HG03565 (cell line): ENCODE measurements around the gene LYPD6B.

Experiments
- ATAC-seq: cut with Tn5 transposase; IDR thresholded peaks from one replicate; pipeline ENCODE4 v1.9.1; 2021; ENCODE audit warnings: mild to moderate bottlenecking, moderate library complexity; ENCODE audit not compliant: unreplicated experiment

Gene LYPD6B

DNA sequence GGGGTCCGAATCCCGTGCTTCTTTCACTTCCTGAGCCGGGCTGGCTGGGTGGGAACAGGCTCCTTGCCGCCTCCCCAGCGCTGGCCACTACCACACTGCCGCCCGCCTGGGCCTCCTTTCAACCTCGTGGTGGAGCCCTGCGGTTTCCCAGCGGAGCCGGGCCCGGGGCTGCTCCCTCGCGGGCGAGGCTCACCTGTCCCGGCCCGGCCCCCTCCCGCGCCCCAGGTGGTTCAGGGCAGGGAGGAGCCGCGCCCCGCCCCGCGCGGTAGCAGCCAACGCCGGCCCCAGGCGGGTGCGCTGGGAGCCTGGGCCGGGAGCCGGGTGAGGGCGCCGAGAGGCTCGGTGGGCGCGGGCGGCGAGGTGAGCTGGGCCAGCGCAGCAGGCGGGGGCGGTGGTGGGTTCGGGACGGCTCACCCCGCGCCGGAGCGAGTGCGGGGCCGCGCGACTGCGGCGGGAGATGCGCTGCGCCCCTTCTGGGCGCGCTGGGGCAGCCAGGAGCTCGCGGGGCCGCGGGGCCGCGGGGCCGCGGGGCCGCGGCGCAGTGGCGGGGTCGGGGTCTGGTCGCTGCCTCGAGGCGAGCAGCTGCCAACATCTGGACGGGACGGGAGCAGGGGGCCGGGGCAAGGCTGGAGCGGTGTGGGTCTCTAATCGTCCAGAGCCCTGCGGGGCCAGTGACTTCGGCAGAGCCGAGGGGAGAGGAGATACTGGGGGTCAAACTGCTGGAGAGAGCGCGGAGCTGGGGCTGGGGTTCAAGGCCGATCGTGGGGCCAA lies at the start of gene LYPD6B:
Gene LYPD6B, plus strand, starts transcription at position 258 of the 771 bp plus-strand sequence. CDS start 92,250 bp downstream, outside the sequence.
- peak; percentile 55 for ATAC-seq

DNA sequence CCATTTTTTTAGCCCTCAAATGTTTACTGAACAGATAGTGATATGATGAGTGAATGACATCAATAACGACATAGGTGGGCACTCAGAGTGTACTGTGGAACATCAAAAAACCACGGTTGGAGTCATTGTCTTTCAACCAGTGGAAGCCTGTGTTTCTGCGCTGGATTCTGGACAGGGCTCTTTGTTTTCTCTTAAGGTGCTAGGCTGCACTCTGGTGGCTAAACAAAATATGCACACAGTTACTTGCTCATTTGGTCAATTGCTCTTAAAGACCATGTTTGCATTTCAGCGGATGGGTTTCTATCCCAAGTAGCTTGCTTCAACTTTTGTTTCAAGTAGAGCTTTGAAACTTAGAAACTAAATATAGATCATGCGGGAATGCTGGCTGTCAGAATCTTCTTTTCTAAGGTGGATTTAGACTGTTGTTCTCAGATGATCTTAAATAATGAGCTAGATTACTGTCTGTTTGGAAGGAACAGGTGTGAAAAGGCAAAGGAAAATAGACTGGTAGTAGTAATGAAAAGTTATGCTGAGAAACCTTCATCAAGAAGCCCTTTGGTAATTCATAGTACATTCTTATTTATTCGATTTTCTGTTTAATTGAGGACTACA lies 48.5 kb upstream of the LYPD6B start:
- peak; percentile 86 for ATAC-seq

DNA sequence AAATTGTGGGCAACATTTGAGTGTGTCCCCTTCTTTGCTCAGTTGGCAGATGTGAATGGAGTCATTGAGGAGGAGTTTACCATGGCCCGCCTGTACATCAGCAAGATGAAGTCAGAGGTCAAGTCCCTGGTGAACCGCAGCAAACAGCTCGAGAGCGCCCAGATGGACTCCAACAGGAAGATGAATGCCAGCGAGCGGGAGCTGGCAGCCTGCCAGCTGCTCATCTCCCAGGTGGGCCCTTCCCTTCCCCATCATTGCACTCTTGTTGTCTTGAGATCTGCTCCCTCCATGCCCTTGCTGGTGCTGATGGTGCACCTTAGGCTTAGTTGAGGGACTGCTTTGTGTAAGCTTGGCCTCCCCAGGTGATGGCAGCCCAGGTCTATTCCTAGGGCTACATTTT lies 47.5 kb upstream of the LYPD6B start:
- ATAC-seq, result no peak

- no peak for ATAC-seq
These were observed 46.1 kb upstream of the LYPD6B start for GRCh38 chr2:148992448-148992847.

- no peak for ATAC-seq
These were observed 45.1 kb upstream of the LYPD6B start for GRCh38 chr2:148993351-148993750.

DNA sequence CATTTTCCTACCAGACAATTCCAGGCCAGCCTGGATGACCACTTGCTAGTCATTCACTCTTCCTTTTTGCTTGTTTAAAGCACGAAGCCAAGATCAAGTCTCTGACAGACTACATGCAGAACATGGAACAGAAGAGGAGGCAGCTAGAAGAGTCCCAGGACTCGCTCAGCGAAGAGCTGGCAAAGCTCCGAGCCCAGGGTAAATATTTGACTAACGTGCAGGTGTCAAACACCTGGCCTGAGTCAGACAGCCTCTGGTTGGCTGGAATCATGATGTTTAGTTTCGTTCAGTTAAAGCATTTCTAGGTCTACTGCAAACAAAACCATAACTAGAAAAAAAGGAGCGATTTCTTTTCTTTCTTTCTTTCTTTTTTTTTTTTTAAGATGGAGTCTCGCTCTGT lies 44.2 kb upstream of the LYPD6B start:
- no peak for ATAC-seq

GRCh38 chr2:148996805-148997204 lies 41.7 kb upstream of the LYPD6B start:
- no peak for ATAC-seq

GRCh38 chr2:148998165-148998830 lies 40.2 kb upstream of the LYPD6B start:
- ATAC-seq, result no peak

- ATAC-seq, result no peak
These were observed 39.7 kb upstream of the LYPD6B start for GRCh38 chr2:148998831-148999200.

GRCh38 chr2:148999451-148999921 lies 39.0 kb upstream of the LYPD6B start:
- no peak for ATAC-seq

DNA sequence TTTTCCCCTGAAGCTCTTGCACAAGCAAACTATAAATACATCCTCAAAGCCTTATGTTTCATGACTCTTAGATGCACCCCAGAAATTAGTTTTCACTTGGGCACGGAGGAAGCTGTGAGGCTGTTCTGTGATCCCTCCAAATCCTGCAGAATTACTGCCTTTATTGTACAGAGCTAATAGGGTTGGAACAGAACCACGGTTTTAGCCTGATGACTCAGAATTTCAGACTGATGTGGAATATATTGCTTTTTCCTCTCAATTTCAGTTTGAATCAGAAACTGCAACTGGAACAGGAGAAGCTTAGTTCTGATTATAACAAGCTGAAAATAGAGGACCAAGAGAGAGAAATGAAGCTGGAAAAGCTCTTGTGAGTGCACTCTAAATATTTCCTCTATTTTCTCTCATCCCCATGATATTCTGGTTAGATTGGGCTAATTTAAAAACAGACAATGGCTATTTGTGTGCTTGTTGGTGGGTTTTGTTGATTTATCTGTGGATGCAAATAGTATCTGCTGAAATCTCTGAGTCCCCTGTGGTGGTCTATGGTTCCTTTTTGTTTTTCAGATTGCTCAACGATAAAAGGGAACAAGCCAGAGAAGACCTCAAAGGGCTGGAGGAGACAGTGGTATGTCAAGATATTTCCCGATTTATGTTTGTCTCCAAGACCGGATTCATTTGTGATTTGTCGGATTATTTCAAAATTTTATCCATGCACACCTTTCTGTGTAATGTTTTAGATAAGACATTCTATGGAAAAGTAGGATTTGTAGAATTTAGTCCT lies 38.2 kb upstream of the LYPD6B start:
- ATAC-seq, result no peak

GRCh38 chr2:149001496-149001895 lies 37.0 kb upstream of the LYPD6B start:
- no peak for ATAC-seq

DNA sequence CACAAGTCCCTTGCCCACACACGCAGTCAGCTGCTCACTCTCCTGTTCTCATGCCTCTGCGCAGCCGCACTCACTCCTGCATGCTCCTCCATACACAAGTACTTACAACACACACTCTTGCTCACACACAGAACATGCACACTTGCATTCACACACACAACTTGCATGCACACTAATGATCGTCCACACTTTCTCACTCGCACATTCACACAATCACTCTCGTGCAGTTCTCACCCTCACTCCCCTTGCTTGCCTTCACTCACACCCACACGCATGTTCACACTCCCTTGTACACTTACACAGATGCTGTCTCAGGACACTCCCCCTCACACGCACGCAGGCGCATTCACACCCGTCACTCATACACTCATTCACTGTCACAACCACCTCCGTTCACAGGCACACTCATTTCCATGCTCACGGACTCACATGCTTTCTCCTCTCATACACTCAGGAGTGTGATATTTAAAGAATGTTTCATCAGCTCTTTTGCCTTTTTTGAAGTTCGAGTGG lies 36.1 kb upstream of the LYPD6B start:
- no peak for ATAC-seq

DNA sequence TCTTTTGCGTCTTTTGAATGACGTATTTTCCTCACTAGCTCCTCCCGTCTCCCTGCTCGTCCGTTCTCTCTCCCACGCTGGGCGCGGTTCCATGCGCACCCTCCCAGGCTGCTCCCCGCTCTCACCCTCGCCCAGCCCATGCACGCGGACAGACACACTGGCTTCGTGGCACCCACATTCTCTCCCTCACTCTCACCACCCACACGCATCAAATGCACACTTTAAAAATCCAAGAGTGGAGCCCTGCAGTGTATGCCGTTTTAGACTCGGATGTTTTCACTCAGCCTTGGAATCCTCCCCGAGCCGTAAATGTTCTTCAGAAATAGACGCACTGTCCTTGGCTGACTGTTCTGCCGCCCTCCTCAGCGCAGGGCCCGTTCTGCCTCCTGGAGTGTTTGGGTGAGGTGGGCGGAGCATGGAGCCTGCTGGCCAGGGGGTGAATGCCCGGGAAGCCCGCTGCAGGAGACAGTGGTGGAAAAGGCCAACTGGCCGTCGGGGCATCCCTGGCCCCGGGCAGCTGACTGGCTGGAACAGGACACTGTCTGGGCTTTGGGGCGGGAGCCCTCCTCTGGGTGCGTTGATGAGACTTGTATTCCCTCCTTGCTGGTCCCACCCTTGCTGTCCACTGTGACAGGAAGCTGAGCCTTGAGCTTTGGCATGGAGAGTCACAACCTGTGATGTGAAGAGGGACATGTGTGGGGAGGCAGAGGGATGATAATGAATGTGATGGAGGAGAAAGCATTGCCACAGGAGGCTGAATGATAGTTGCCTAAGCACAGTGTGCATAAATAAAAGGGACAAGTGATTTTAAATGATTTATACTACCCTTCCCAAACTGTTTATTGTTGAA lies 35.4 kb upstream of the LYPD6B start:
- no peak for ATAC-seq

DNA sequence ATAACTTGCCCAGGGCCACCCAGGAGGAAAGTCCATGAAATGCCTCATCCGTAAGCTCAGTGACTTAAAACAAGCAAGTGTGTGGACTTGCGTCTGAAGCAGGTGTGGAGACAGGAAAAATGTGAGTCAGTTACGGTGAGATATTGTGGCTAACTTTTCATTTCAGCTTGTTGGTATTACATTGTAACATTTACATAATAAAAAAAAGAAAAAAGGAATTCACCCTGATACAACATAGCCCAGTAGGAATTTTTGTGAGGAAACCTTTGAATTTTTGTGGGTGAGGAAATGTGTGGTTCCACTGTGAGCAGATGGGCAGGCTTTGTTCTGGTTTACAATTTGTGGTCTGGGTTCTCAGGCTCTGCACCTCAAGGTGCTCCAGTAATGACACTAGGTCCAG lies 33.7 kb upstream of the LYPD6B start:
- ATAC-seq, result no peak

- ATAC-seq, result no peak
These were observed 32.9 kb upstream of the LYPD6B start for GRCh38 chr2:149005471-149006077.

GRCh38 chr2:149006883-149007543 lies 31.5 kb upstream of the LYPD6B start:
- no peak for ATAC-seq

GRCh38 chr2:149008381-149008780 lies 30.1 kb upstream of the LYPD6B start:
- no peak for ATAC-seq
